Thyroid gland (tissue), 4 donors: ENCODE results near the gene SLC28A1.

Experiments used
- CTCF ChIP-seq, 6 experiments: fragments of 200-600 bp in 3 of 6; fragments of 450-650 bp in 3 of 6; sonication (generic) in 3 of 6; IDR thresholded peaks; one replicate each; pipeline ENCODE4 v1.5.1; 2016 to 2019; ENCODE audit warnings: antibody characterized with exemption in 6 of 6, mild to moderate bottlenecking in 2 of 6, inconsistent platforms in 1 of 6, moderate library complexity in 1 of 6
- POLR2A ChIP-seq, 2 donors: fragments of 450-650 bp; IDR thresholded peaks; one replicate each; pipeline ENCODE4 v1.6.1; 2017; ENCODE audit warnings: antibody characterized with exemption in 2 of 2, mild to moderate bottlenecking in 2 of 2, moderate library complexity in 1 of 2

DNA sequence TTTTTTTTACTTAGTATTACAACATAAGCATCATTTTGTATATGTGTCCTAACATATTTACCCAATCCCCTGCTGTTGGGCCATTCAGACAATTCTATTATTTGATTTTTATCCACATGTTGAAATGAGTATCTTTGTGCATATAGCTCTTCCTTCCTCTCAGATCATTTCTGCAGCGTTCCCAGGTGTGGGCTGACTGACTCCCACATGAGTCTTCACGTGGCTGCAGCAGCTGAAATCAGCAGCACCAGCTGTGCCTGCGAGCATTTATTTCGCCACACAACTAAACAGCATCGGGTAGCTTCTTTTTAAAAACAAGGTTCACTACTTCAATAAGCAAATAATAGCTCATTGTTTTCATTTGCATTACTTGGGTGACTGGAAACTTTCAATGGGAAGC, 52.7 kb downstream of the SLC28A1 start:
- TF ChIP-seq POLR2A (IDR thresholded peaks at IDR 0.05) = no peak
- no peak for TF ChIP-seq CTCF (IDR thresholded peaks at IDR 0.05)
